H1 (cell line): ENCODE results near the gene CELF5. TPM values are rescaled to one million over a fixed set of nuclear protein-coding genes. Genes with fewer than 3 reads are reported as not detected.
A peak's percentile ranks its signal among the peaks of the same experiment; 100 is the strongest.

Experiments
- CTCF ChIA-PET: fragments of 300-600 bp; sonication (Branson Sonifier 250); formaldehyde crosslinking; loops from one replicate; lab custom pipeline; 2021; ENCODE audit not compliant: partially characterized antibody; lab: Charles Lee
- POLR2A ChIA-PET: fragments of 300-600 bp; sonication (Branson Sonifier 250); formaldehyde crosslinking; loops from one replicate; lab custom pipeline; 2021; ENCODE audit warnings: inconsistent platforms; ENCODE audit not compliant: partially characterized antibody; lab: Charles Lee
- DNase-seq, 2 experiments: peaks; one replicate each; pipeline versions ENCODE4 v3.0.0 to v3.0.0-alpha.2; 2010 to 2022; ENCODE audit warnings: low spot score in 2 of 2, low read depth in 1 of 2, mixed read lengths in 1 of 2
- FAIRE-seq: peaks from 2 replicates; lab custom pipeline; 2011; peaks lifted over from hg19 to GRCh38; lab: Jason Lieb, UNC
- H2AFZ ChIP-seq: 2 replicates; pipeline ENCODE4 v1.8.1; 2012; ENCODE audit warnings: low read length, inconsistent platforms
- H2AK5ac ChIP-seq: 2 replicates; pipeline ENCODE4 v1.6.1; 2013; ENCODE audit warnings: low read depth, low read length
- H2BK120ac ChIP-seq: replicated peaks from 2 replicates; pipeline ENCODE3; 2013; ENCODE audit warnings: low read depth, low read length, inconsistent platforms
- H2BK12ac ChIP-seq: 2 replicates; pipeline ENCODE4 v1.6.1; 2013; ENCODE audit warnings: low read depth, low read length
- H2BK15ac ChIP-seq: 2 replicates; pipeline ENCODE4 v1.6.1; 2013; ENCODE audit warnings: low read length
- H2BK20ac ChIP-seq: 2 replicates; pipeline ENCODE4 v1.6.1; 2013; ENCODE audit warnings: low read length
- H2BK5ac ChIP-seq: 2 replicates; pipeline ENCODE4 v1.6.1; 2013; ENCODE audit warnings: low read depth, low read length
- H3K14ac ChIP-seq: 2 replicates; pipeline ENCODE4 v1.6.1; 2013; ENCODE audit warnings: inconsistent platforms; ENCODE audit not compliant: insufficient read length
- H3K18ac ChIP-seq: 2 replicates; pipeline ENCODE4 v1.6.1; 2013; ENCODE audit warnings: low read length; ENCODE audit errors: extremely low read depth
- H3K23ac ChIP-seq: 2 replicates; pipeline ENCODE4 v1.6.1; 2013; ENCODE audit warnings: inconsistent platforms; ENCODE audit not compliant: insufficient read length
- H3K23me2 ChIP-seq: 2 replicates; pipeline ENCODE4 v1.6.1; 2013; ENCODE audit warnings: low read depth, low read length
- H3K27ac ChIP-seq: 2 replicates; pipeline ENCODE4 v1.6.1; 2011; ENCODE audit warnings: low read depth, low read length, inconsistent platforms
- H3K27me3 ChIP-seq, 4 experiments: replicated peaks in 1 of 4; 1 replicate in 1 of 4; 2 replicates in 3 of 4; pipeline versions ENCODE4 v1.6.1 to v1.8.1; 2011 to 2013; ENCODE audit warnings: low read length in 3 of 4, mild to moderate bottlenecking in 3 of 4, inconsistent platforms in 2 of 4, mixed read lengths in 2 of 4, moderate library complexity in 1 of 4; ENCODE audit not compliant: control insufficient read depth in 3 of 4, insufficient read depth in 3 of 4; ENCODE audit errors: extremely low read depth in 1 of 4
- H3K36me3 ChIP-seq, 4 experiments: 2 replicates each; pipeline versions ENCODE4 v1.6.1 to v1.8.1; 2011 to 2013; ENCODE audit warnings: mild to moderate bottlenecking in 4 of 4, low read length in 3 of 4, moderate library complexity in 2 of 4, control low read depth in 1 of 4, inconsistent platforms in 1 of 4; ENCODE audit not compliant: insufficient read depth in 4 of 4, control insufficient read depth in 2 of 4
- H3K4ac ChIP-seq: replicated peaks from 2 replicates; pipeline ENCODE3; 2013; ENCODE audit warnings: low read length, low read depth, mixed read lengths, inconsistent platforms; ENCODE audit not compliant: insufficient read length
- H3K4me1 ChIP-seq, 4 experiments: replicated peaks in 1 of 4; 1 replicate in 1 of 4; 2 replicates in 3 of 4; pipeline versions ENCODE4 v1.6.1 to v1.8.1; 2011 to 2013; ENCODE audit warnings: low read length in 3 of 4, inconsistent platforms in 2 of 4, mixed read lengths in 1 of 4; ENCODE audit not compliant: insufficient read depth in 4 of 4, control insufficient read depth in 3 of 4
- H3K4me2 ChIP-seq, 2 experiments: 2 replicates each; pipeline versions ENCODE4 v1.6.1 to v1.8.1; 2011 to 2013; ENCODE audit warnings: low read depth in 2 of 2, low read length in 2 of 2, control low read depth in 1 of 2, inconsistent platforms in 1 of 2, mild to moderate bottlenecking in 1 of 2; ENCODE audit not compliant: insufficient read depth in 1 of 2
- H3K4me3 ChIP-seq, 4 experiments: fragments of 200-600, 300-600 bp in 1 of 4; sonication (generic), shearing (Covaris generic), sonication (Bioruptor Twin) in 1 of 4; 2 replicates each; pipeline versions ENCODE4 v1.5.1 to v1.8.1; 2011 to 2016; ENCODE audit warnings: low read length in 4 of 4, low read depth in 3 of 4, control low read depth in 2 of 4, inconsistent platforms in 2 of 4, mild to moderate bottlenecking in 2 of 4, mixed read lengths in 1 of 4, moderate library complexity in 1 of 4; ENCODE audit not compliant: insufficient read depth in 2 of 4; ENCODE audit errors: extremely low read depth in 1 of 4
- H3K56ac ChIP-seq: replicated peaks from 2 replicates; pipeline ENCODE3; 2013; ENCODE audit warnings: low read depth, mild to moderate bottlenecking, mixed read lengths, low read length, inconsistent platforms; ENCODE audit not compliant: insufficient read length
- H3K79me1 ChIP-seq: 2 replicates; pipeline ENCODE4 v1.6.1; 2013; ENCODE audit warnings: low read depth, low read length, control low read depth
- H3K79me2 ChIP-seq, 2 experiments: 2 replicates each; pipeline versions ENCODE4 v1.6.1 to v1.8.1; 2012 to 2013; ENCODE audit warnings: low read length in 2 of 2, mild to moderate bottlenecking in 2 of 2, inconsistent platforms in 1 of 2; ENCODE audit not compliant: insufficient read depth in 2 of 2, control insufficient read depth in 1 of 2
- H3K9ac ChIP-seq, 4 experiments: replicated peaks in 1 of 4; 1 replicate in 1 of 4; 2 replicates in 3 of 4; pipeline versions ENCODE4 v1.6.1 to v1.8.1; 2011 to 2013; ENCODE audit warnings: low read depth in 3 of 4, low read length in 3 of 4, control low read depth in 2 of 4, mild to moderate bottlenecking in 2 of 4, moderate library complexity in 2 of 4, inconsistent platforms in 1 of 4; ENCODE audit errors: extremely low read depth in 1 of 4
- H3K9me3 ChIP-seq, 2 experiments: 2 replicates each; pipeline versions ENCODE4 v1.6.1 to v1.8.1; 2012 to 2013; ENCODE audit warnings: mild to moderate bottlenecking in 2 of 2, moderate library complexity in 2 of 2, control low read depth in 1 of 2, inconsistent platforms in 1 of 2, low read depth in 1 of 2, low read length in 1 of 2, mixed read lengths in 1 of 2; ENCODE audit not compliant: insufficient read depth in 2 of 2
- H4K20me1 ChIP-seq, 2 experiments: replicated peaks in 1 of 2; 2 replicates each; pipeline versions ENCODE3 to v1.8.1; 2011 to 2013; ENCODE audit warnings: inconsistent platforms in 2 of 2, low read length in 2 of 2, mild to moderate bottlenecking in 1 of 2; ENCODE audit not compliant: insufficient read depth in 2 of 2, control insufficient read depth in 1 of 2
- H4K5ac ChIP-seq: 2 replicates; pipeline ENCODE4 v1.6.1; 2013; ENCODE audit warnings: low read length, low read depth, mixed read lengths, inconsistent platforms; ENCODE audit not compliant: insufficient read length
- H4K8ac ChIP-seq: 2 replicates; pipeline ENCODE4 v1.8.0; 2013; ENCODE audit warnings: mild to moderate bottlenecking, moderate library complexity, low read length, inconsistent platforms; ENCODE audit not compliant: insufficient read depth; ENCODE audit errors: extremely low read depth
- H4K91ac ChIP-seq: replicated peaks from 2 replicates; pipeline ENCODE3; 2013; ENCODE audit warnings: low read length, mixed read lengths, inconsistent platforms; ENCODE audit not compliant: insufficient read length
- CREB1 ChIP-seq: IDR thresholded peaks from 2 replicates; pipeline ENCODE4 v1.6.1; 2012; ENCODE audit warnings: inconsistent platforms
- KDM1A ChIP-seq: fragments of 200-600, 300-600 bp; sonication (generic); IDR thresholded peaks from 2 replicates; pipeline ENCODE4 v1.7.1; 2016; ENCODE audit warnings: mild to moderate bottlenecking, low read length, borderline replicate concordance
- POU5F1 ChIP-seq: IDR thresholded peaks from 2 replicates; pipeline ENCODE4 v1.6.1; 2011; ENCODE audit warnings: low read depth, mild to moderate bottlenecking, low read length, moderate library complexity
- RAD21 ChIP-seq, 2 experiments: IDR thresholded peaks in 1 of 2; conservative IDR thresholded peaks in 1 of 2; 2 replicates each; pipeline ENCODE4 v1.6.1; 2011; ENCODE audit warnings: low read depth in 2 of 2, low read length in 2 of 2, improper control_type of control experiment in 1 of 2, inconsistent platforms in 1 of 2, mild to moderate bottlenecking in 1 of 2, moderate library complexity in 1 of 2
- SAP30 ChIP-seq: fragments of 300-600 bp; sonication (generic); IDR thresholded peaks from 2 replicates; pipeline ENCODE4 v1.7.1; 2012; ENCODE audit warnings: low read length, moderate library complexity, mild to moderate bottlenecking, inconsistent platforms; ENCODE audit not compliant: insufficient read depth, insufficient replicate concordance
- SP2 ChIP-seq: IDR thresholded peaks from 2 replicates; pipeline ENCODE4 v1.6.1; 2012; ENCODE audit warnings: mild to moderate bottlenecking, low read length, inconsistent platforms
- WGBS, 2 experiments: shearing (Covaris generic) in 1 of 2; methylation state at CpG; one replicate each; pipeline versions ENCODE4 v1.1.6 to v1.1.7; 2013 to 2015; ENCODE audit warnings: low lambda C conversion rate in 2 of 2, mixed read lengths in 2 of 2, inconsistent platforms in 1 of 2, low coverage in 1 of 2, missing lambda C conversion rate in 1 of 2; ENCODE audit not compliant: insufficient replicate concordance in 2 of 2, insufficient coverage in 1 of 2, insufficient read length in 1 of 2; ENCODE audit errors: extremely low coverage in 1 of 2, missing lambda C conversion rate in 1 of 2; 5-methylcytosine and 5-hydroxymethylcytosine counted together
- polyA plus RNA-seq, 7 experiments: library from polyadenylated mRNA; depleted of rRNA in 3 of 7; stranded (reverse) in 5 of 7; unstranded in 2 of 7; fragments of >200 nt in 5 of 7; fragments of 200-250 nt in 2 of 7; gene quantifications; 1 replicate in 5 of 7; 2 replicates in 1 of 7; 4 replicates in 1 of 7; pipeline versions ENCODE4 v1.2.1 to v1.2.3, GENCODE V29; 2011 to 2013; ENCODE audit warnings: missing spikeins in 2 of 7, mixed read lengths in 2 of 7
- total RNA-seq: library from RNA; stranded (reverse); fragmentation: NEBNext Ultra II Directional; extraction: Animal tissue kit (Norgen Biotek cat#: 25700); gene quantifications from 2 replicates; pipeline ENCODE4 v1.2.1, GENCODE V29; 2021
- TF ChIP-seq, protein P1 (sequence below), 3 experiments: IDR thresholded peaks; 1 replicate in 2 of 3; 2 replicates in 1 of 3; pipeline versions ENCODE4 v1.5.1 to v1.6.1; 2011; ENCODE audit warnings: low read length in 3 of 3, mild to moderate bottlenecking in 3 of 3, inconsistent platforms in 2 of 3, low read depth in 1 of 3, moderate library complexity in 1 of 3; ENCODE audit not compliant: insufficient read depth in 1 of 3; ENCODE audit errors: control extremely low read depth in 1 of 3

The CELF5 gene
- total and polyA plus RNA-seq, 2 of the 8 experiments (the other 6 are each of a cell fraction or from before 2014, with no cell fraction given), result 9.8 to 15.0 TPM

DNA sequence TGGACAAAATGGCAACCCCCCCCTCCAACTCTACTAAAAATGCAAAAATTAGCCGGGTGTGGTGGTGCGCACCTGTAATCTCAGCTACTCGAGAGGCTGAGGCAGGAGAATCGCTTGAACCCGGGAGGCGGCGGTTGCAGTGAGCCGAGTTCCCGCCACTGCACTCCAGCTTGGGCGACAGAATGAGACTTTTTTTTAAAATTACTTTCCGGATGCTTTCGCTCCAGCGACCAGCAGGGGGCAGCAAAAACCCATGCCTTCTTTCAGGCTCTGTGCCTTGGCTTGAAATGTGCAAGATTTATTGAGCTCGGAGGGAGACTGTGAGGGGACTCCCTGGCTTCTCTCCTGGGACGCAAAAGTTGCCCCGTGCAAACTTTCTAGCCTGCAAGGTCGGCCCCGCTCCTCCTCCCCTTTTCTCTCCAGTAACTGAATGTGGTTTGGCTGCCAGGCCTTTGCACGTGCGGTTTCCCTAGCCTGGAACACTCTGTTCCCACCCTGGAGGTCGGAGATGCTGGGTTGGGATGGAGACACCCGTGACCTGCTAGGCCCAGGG lies 80.5 kb downstream of the CELF5 start:
- no peak overlapping the region for H2BK5ac ChIP-seq
- no peaks in the 10 kb centered on the region for H3K23me2 ChIP-seq
- FAIRE-seq (no peak), DNase-seq (peak in 1 of 2 experiments; percentile 92)
- no peaks in the 10 kb centered on the region for H3K4me1 ChIP-seq
- H3K4ac ChIP-seq, result no peak overlapping the region
- H3K79me2 ChIP-seq, result no peaks in the 10 kb centered on the region
- H4K20me1 ChIP-seq, result no peaks in the 10 kb centered on the region
- H4K5ac ChIP-seq, result no peak overlapping the region
- H3K4me2 ChIP-seq, result no peak overlapping the region
- no peaks in the 10 kb centered on the region for H3K79me1 ChIP-seq
- WGBS, 2 experiments, result 34% methylated on average over 21 of the region's 22 CpGs; no CpG with 5 or more reads in 1 of the 2 experiments
- H3K9ac ChIP-seq, result no peak overlapping the region
- no peak overlapping the region for H3K23ac ChIP-seq
- H4K8ac ChIP-seq, result no peak overlapping the region
- H3K27me3 ChIP-seq, result peaks cover 0 to 8% (median 4%) of the 10 kb centered on the region in 4 experiments; a peak in 4 of 7 replicates
- H4K91ac ChIP-seq, result no peak overlapping the region
- no peak overlapping the region for H2BK15ac ChIP-seq
- CTCF ChIA-PET, result interaction anchor here (0.6 to 6.1 kb wide), 42 partner anchors 9 to 336 kb away, joined by 3 to 48 read pairs (median 3); partner anchors contain the start of genes SMIM44 and TLE6
- TF ChIP-seq SAP30 (no peak), CREB1 (no peak), RAD21 (IDR thresholded peaks at IDR 0.05 in 1 of 2, conservative IDR thresholded peaks at IDR 0.05 in 1 of 2; ENCODE audit: low read depth in 2 of 2, low read length in 2 of 2) (peak; percentile 74 to 79), POU5F1 (no peak), SP2 (no peak), KDM1A (peak; percentile 20; the same call in 1 of the 2 replicates)
- TF ChIP-seq, protein P1, sequence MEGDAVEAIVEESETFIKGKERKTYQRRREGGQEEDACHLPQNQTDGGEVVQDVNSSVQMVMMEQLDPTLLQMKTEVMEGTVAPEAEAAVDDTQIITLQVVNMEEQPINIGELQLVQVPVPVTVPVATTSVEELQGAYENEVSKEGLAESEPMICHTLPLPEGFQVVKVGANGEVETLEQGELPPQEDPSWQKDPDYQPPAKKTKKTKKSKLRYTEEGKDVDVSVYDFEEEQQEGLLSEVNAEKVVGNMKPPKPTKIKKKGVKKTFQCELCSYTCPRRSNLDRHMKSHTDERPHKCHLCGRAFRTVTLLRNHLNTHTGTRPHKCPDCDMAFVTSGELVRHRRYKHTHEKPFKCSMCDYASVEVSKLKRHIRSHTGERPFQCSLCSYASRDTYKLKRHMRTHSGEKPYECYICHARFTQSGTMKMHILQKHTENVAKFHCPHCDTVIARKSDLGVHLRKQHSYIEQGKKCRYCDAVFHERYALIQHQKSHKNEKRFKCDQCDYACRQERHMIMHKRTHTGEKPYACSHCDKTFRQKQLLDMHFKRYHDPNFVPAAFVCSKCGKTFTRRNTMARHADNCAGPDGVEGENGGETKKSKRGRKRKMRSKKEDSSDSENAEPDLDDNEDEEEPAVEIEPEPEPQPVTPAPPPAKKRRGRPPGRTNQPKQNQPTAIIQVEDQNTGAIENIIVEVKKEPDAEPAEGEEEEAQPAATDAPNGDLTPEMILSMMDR (IDR thresholded peaks at IDR 0.05; ENCODE audit: control extremely low read depth in 1 of 3, insufficient read depth in 1 of 3, low read depth in 1 of 3, low read length in 3 of 3), result peak; percentile 66 to 76 (median 71)
- TF ChIP-seq, all 59 proteins: peak for 3
- POLR2A ChIA-PET, result no interaction called here
- H3K4me3 ChIP-seq, result no peak overlapping the region
- H2AK5ac ChIP-seq, result no peak overlapping the region
- no peak overlapping the region; the same call in 1 of the 2 replicates for H3K18ac ChIP-seq
- no peak overlapping the region for H2AFZ ChIP-seq
- H2BK120ac ChIP-seq, result no peak overlapping the region
- H3K9me3 ChIP-seq, result peaks cover 6% of the 10 kb centered on the region in 2 experiments; a peak in 2 of 4 replicates
- no peak overlapping the region for H3K14ac ChIP-seq
- H3K27ac ChIP-seq, result no peak overlapping the region
- no peak overlapping the region for H2BK20ac ChIP-seq
- no peak overlapping the region for H2BK12ac ChIP-seq
- no peaks in the 10 kb centered on the region for H3K36me3 ChIP-seq
- H3K56ac ChIP-seq, result no peak overlapping the region
